AG04450 (cell line): ENCODE measurements around the gene CALCOCO2. TPM values are rescaled to one million over a fixed set of nuclear protein-coding genes. Genes with fewer than 3 reads are reported as not detected.
A peak's percentile ranks its signal among the peaks of the same experiment; 100 is the strongest.

ENCODE experiments used
- CTCF ChIA-PET: fragments of 300-600, 350-600 bp; formaldehyde crosslinking; extraction: SDS; loops from one replicate; lab custom pipeline; 2022; ENCODE audit warnings: antibody characterized with exemption, inconsistent platforms; lab: Charles Lee
- POLR2A ChIA-PET: fragments of 350-600 bp; formaldehyde crosslinking; extraction: SDS; loops from one replicate; lab custom pipeline; 2021; ENCODE audit warnings: antibody characterized with exemption, inconsistent platforms; lab: Yijun Ruan, JAX
- DNase-seq: peaks from one replicate; pipeline ENCODE4 v3.0.0-alpha.2; 2011; ENCODE audit warnings: low read depth, low spot score
- H3K27ac ChIP-seq: one replicate; pipeline ENCODE4 v1.5.1; 2012; ENCODE audit warnings: low read depth, low read length, control low read depth
- H3K27me3 ChIP-seq: one replicate; pipeline ENCODE4 v1.6.0; 2012; ENCODE audit warnings: low read length; ENCODE audit not compliant: control insufficient read depth, insufficient read depth
- H3K4me3 ChIP-seq: 2 replicates; pipeline ENCODE4 v1.5.1; 2011; ENCODE audit warnings: mild to moderate bottlenecking, low read depth, low read length, control low read depth
- H3K9me3 ChIP-seq: 2 replicates; pipeline ENCODE4 v1.5.1; 2012; ENCODE audit warnings: low read length; ENCODE audit not compliant: control insufficient read depth, insufficient read depth
- polyA plus RNA-seq: library from polyadenylated mRNA; depleted of rRNA; stranded (reverse); fragments of >200 nt; gene quantifications from 2 replicates; pipeline ENCODE4 v1.2.3, GENCODE V29; 2011
- TF ChIP-seq, protein P1 (sequence below): IDR thresholded peaks from 2 replicates; pipeline ENCODE4 v1.5.1; 2011; ENCODE audit warnings: low read depth, low read length, control low read depth, inconsistent platforms

CALCOCO2 gene
- polyA plus RNA-seq, 1 experiment, result 130 TPM

GRCh38 chr17:48840441-48840840 lies 9.6 kb downstream of the CALCOCO2 start:
- TF ChIP-seq, protein P1, sequence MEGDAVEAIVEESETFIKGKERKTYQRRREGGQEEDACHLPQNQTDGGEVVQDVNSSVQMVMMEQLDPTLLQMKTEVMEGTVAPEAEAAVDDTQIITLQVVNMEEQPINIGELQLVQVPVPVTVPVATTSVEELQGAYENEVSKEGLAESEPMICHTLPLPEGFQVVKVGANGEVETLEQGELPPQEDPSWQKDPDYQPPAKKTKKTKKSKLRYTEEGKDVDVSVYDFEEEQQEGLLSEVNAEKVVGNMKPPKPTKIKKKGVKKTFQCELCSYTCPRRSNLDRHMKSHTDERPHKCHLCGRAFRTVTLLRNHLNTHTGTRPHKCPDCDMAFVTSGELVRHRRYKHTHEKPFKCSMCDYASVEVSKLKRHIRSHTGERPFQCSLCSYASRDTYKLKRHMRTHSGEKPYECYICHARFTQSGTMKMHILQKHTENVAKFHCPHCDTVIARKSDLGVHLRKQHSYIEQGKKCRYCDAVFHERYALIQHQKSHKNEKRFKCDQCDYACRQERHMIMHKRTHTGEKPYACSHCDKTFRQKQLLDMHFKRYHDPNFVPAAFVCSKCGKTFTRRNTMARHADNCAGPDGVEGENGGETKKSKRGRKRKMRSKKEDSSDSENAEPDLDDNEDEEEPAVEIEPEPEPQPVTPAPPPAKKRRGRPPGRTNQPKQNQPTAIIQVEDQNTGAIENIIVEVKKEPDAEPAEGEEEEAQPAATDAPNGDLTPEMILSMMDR, result no peak
- DNase-seq, result no peak
- ChIA-PET POLR2A (no interaction called here), CTCF (interaction anchor here (1.4 to 3.1 kb wide), 3 partner anchors 36 to 44 kb away, joined by 6 to 8 read pairs (median 8); no protein-coding TSS in a partner anchor)
- no peak overlapping the region for H3K4me3 ChIP-seq
- H3K9me3 ChIP-seq, result no peaks in the 10 kb centered on the region
- no peak overlapping the region for H3K27ac ChIP-seq
- H3K27me3 ChIP-seq, result no peaks in the 10 kb centered on the region

- H3K9me3 ChIP-seq, result no peaks in the 10 kb centered on the region
Observed at GRCh38 chr17:48841395-48841831, 10.6 kb downstream of the CALCOCO2 start.

DNA sequence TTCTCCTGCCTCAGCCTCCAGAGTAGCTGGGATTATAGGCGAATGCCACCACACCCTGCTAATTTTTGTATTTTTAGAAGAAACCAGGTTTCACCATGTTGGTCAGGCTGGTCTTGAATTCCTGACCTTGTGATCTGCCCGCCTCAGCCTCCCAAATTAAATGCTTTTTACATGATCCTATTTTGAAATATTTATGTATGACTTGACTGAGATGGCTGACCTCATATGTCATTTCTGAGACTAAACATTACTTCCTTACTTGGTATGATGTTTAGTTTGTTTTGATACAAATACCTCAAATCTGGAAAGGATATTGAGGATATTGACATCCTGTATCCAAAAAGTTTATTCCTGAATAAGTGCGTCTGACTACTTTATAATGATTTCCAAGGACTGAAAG lies 11.9 kb downstream of the CALCOCO2 start:
- TF ChIP-seq, protein P1, result no peak
- H3K9me3 ChIP-seq, result no peaks in the 10 kb centered on the region
- no peak overlapping the region for H3K27ac ChIP-seq
- no peak overlapping the region for H3K4me3 ChIP-seq
- CTCF ChIA-PET, result interaction anchor here (0.6 to 2.6 kb wide), 4 partner anchors 36 to 597 kb away, joined by 3 to 15 read pairs (median 4); no protein-coding TSS in a partner anchor
- POLR2A ChIA-PET, result no interaction called here
- DNase-seq, result no peak
- no peaks in the 10 kb centered on the region for H3K27me3 ChIP-seq

More at GRCh38 chr17:48841395-48841831, 10.6 kb downstream of the CALCOCO2 start:
- no peaks in the 10 kb centered on the region for H3K27me3 ChIP-seq
- POLR2A ChIA-PET, result no interaction called here
- peak overlapping the region; percentile 51 for H3K4me3 ChIP-seq
- CTCF ChIA-PET, result interaction anchor here (1.0 to 3.1 kb wide), 3 partner anchors 37 to 43 kb away, joined by 5 to 8 read pairs (median 6); no protein-coding TSS in a partner anchor
- TF ChIP-seq, protein P1, result no peak
- DNase-seq, result peak; percentile 10
- no peak overlapping the region for H3K27ac ChIP-seq

- Histone ChIP-seq H3K9me3 (no peaks in the 10 kb centered on the region), H3K4me3 (no peak overlapping the region), H3K27ac (no peak overlapping the region), H3K27me3 (no peaks in the 10 kb centered on the region)
- ChIA-PET POLR2A (no interaction called here), CTCF (interaction anchor here (0.6 to 2.6 kb wide), 5 partner anchors 36 to 596 kb away, joined by 3 to 15 read pairs (median 5); no protein-coding TSS in a partner anchor)
- TF ChIP-seq, protein P1, result no peak
- no peak for DNase-seq
Observed at GRCh38 chr17:48843187-48843900, 12.5 kb downstream of the CALCOCO2 start.
